Natural killer cell treated with Interleukin-12 subunit alpha and Interleukin-12 subunit beta and Interleukin-15 and Interleukin-18, amount 100 ng/mL, for 72 hours (primary cell): Measurements from ENCODE around the gene TBL1X. TPM values are rescaled to one million over a fixed set of nuclear protein-coding genes. Genes with fewer than 3 reads are reported as not detected.

Source experiments
- ATAC-seq, 2 donors: fragments of 150-1000 bp; cut with Tn5 transposase in 1 of 2; sonication (Bioruptor Pico), chemical (Tn5 transposase) in 1 of 2; 2 replicates each; pipeline ENCODE4 v1.10.0; 2021
- DNase-seq: peaks from one replicate; pipeline ENCODE4 v3.0.0; 2022; ENCODE audit warnings: low spot score
- H3K27ac Mint-ChIP-seq, 2 donors: 1 replicate in 1 of 2; 2 replicates in 1 of 2; pipeline ENCODE4 v1.8.0; 2022; ENCODE audit warnings: mixed read lengths in 2 of 2, mild to moderate bottlenecking in 1 of 2, moderate library complexity in 1 of 2
- H3K27me3 Mint-ChIP-seq, 2 donors: 1 replicate in 1 of 2; 2 replicates in 1 of 2; pipeline ENCODE4 v1.8.0; 2022; ENCODE audit warnings: mixed read lengths in 2 of 2
- H3K36me3 Mint-ChIP-seq: one replicate; pipeline ENCODE4 v1.8.0; 2022; ENCODE audit warnings: mixed read lengths
- H3K4me1 Mint-ChIP-seq, 2 donors: 1 replicate in 1 of 2; 2 replicates in 1 of 2; pipeline ENCODE4 v1.8.0; 2022; ENCODE audit warnings: low read depth in 2 of 2, mixed read lengths in 2 of 2, mild to moderate bottlenecking in 1 of 2
- H3K4me3 Mint-ChIP-seq: one replicate; pipeline ENCODE4 v1.8.0; 2022; ENCODE audit warnings: mixed read lengths
- H3K9me3 Mint-ChIP-seq: 2 replicates; pipeline ENCODE4 v1.8.0; 2022; ENCODE audit warnings: mixed read lengths
- total RNA-seq, 2 donors: library from RNA; stranded (reverse); gene quantifications; one replicate each; pipeline ENCODE4 v1.2.3, GENCODE V29; 2022

The TBL1X gene
- total RNA-seq, 2 donors from 2014 or later: 32.3 to 37.9 TPM

- no peak for DNase-seq
- no peaks in the 10 kb centered on the region for H3K36me3 Mint-ChIP-seq
- peaks cover 16 to 25% of the 10 kb centered on the region in 2 donors for H3K4me1 Mint-ChIP-seq
- no peaks in the 10 kb centered on the region for H3K9me3 Mint-ChIP-seq
- no peak overlapping the region for H3K4me3 Mint-ChIP-seq
- ATAC-seq: peak in 1 of 2 donors; percentile 53
- H3K27me3 Mint-ChIP-seq: no peaks in the 10 kb centered on the region
- H3K27ac Mint-ChIP-seq: no peak overlapping the region
Observed at GRCh38 chrX:9573282-9574106, 108.6 kb downstream of the TBL1X start.

DNA sequence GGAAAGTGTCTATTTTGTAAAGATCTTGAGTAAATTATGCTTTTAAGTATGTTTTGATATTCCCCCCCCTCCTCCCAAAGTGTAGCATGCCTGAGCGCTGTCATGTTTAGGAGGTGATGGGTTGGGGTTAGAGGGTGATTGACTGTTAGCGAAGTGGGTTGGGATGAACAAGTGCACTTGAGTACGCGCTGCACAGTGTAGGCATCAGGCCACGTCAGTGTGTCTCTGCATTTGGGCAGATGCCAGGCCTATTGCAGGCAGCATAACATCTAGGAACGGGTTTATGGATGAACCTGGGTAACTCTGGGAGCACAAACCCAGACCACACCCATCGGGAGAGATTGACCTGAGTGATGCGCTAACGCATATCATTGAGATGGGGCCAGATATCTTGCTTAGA is 111.2 kb downstream of the TBL1X start:
- peaks cover 23 to 35% of the 10 kb centered on the region in 2 donors for H3K4me1 Mint-ChIP-seq

GRCh38 chrX:9577555-9577954 is 112.7 kb downstream of the TBL1X start:
- Mint-ChIP-seq H3K27ac (no peak overlapping the region), H3K4me1 (peaks cover 13 to 35% of the 10 kb centered on the region in 2 donors), H3K36me3 (no peaks in the 10 kb centered on the region), H3K4me3 (no peak overlapping the region), H3K27me3 (no peaks in the 10 kb centered on the region), H3K9me3 (no peaks in the 10 kb centered on the region)
- DNase-seq: no peak
- ATAC-seq: no peak

More for the DNA sequence above, 111.2 kb downstream of the TBL1X start:
- Mint-ChIP-seq H3K4me3 (no peak overlapping the region), H3K27ac (no peak overlapping the region), H3K36me3 (no peaks in the 10 kb centered on the region), H3K27me3 (no peaks in the 10 kb centered on the region), H3K9me3 (no peaks in the 10 kb centered on the region)
- DNase-seq: no peak
- no peak for ATAC-seq

DNA sequence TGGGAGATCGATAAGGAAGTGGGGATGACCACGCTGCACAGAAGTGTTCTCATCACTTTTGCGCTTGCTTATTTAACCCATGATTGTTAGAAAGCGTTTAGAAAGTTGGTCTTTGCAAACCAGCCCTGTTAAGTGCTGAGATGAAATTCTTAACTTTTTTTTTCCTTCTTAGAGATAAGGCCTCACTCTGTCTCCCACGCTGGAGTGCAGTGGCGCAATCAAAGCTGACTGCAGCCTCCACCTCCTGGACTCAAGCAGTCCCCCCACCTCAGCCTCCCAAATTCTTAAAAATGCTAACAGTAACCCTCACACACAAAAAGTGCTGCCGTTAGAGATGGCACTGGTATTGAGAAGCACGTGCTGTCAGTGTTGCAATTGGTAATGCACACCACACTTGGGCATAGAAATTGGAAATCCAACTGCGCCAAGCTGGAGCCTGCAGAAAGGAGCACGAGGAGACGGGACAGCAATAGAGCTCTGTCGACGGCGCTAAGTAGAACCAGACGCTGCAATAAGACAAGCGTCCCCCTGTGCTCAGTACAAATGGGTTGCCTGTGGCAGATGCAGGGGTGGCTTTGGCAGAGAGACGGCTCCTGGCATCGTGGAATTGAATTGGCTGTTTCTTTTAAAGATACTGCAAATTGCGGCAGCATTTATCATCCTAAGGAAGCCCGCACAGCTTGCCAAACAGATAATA is 113.4 kb downstream of the TBL1X start:
- Mint-ChIP-seq H3K27ac (no peak overlapping the region), H3K9me3 (no peaks in the 10 kb centered on the region), H3K4me1 (peaks cover 11 to 35% of the 10 kb centered on the region in 2 donors), H3K4me3 (no peak overlapping the region), H3K27me3 (no peaks in the 10 kb centered on the region), H3K36me3 (no peaks in the 10 kb centered on the region)
- DNase-seq (no peak), ATAC-seq (no peak)

DNA sequence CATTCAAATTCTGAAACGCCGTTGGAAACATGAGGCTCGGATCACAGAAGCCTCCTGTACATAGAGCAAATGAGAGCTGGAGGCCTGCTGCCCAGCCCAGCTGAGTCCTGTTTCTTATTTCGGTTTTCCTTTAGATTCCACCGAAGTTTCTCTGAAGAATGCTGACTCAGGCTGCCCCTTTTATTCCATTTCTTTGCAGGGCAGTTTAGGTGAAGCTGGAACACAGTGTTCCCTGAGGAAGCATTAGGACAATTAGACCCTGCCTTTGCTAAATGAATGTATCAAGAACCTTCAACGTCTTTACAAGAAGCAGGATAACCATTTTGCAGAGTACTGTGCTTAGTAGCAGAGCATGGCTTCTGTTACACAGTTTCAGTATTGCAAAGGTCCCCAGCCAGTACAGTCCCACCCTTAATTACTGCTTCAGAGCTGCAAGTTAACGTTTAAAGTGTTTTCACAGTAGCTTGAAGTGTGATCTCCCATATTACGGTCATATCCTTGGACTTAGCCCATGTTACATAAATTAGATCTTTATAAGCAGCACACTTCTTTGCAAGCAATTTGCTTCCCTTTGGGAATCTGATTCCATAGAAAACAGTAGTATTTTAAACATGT is 117.0 kb downstream of the TBL1X start:
- peaks cover 27 to 33% of the 10 kb centered on the region in 2 donors for H3K4me1 Mint-ChIP-seq

DNA sequence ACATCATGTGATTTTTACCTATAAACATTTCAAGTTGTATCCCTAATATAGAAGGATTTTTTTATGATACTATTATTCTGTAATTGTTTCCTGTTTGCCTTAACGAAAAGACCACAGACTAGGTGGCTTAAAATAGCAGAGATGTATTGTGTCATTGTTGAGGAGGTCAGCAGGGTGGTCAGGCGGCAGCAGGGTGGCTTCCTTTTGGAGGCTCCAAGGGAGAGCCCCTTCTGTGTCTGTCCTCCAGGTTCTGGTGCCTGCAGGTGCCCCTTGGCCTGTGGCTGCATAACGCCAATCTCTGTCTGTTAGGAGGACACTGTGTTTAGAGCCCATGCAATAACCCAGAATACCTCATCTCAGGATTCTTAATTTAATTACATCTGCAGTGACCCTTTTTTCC is 118.1 kb downstream of the TBL1X start:
- Mint-ChIP-seq H3K4me1 (peaks cover 27 to 28% of the 10 kb centered on the region in 2 donors), H3K4me3 (no peak overlapping the region), H3K9me3 (no peaks in the 10 kb centered on the region), H3K27me3 (peaks cover 0 to 2% of the 10 kb centered on the region in 2 donors), H3K27ac (no peak overlapping the region), H3K36me3 (no peaks in the 10 kb centered on the region)
- ATAC-seq (no peak), DNase-seq (no peak)

More for the DNA sequence above, 117.0 kb downstream of the TBL1X start:
- H3K4me3 Mint-ChIP-seq: no peak overlapping the region
- H3K9me3 Mint-ChIP-seq: no peaks in the 10 kb centered on the region
- ATAC-seq: no peak
- no peak for DNase-seq
- peaks cover 0 to 2% of the 10 kb centered on the region in 2 donors for H3K27me3 Mint-ChIP-seq
- H3K27ac Mint-ChIP-seq: no peak overlapping the region
- no peaks in the 10 kb centered on the region for H3K36me3 Mint-ChIP-seq

GRCh38 chrX:9586992-9587392 is 122.1 kb downstream of the TBL1X start:
- H3K9me3 Mint-ChIP-seq: no peaks in the 10 kb centered on the region
- ATAC-seq: no peak
- no peak overlapping the region for H3K4me3 Mint-ChIP-seq
- H3K27ac Mint-ChIP-seq: no peak overlapping the region
- peaks cover 17 to 22% of the 10 kb centered on the region in 2 donors for H3K4me1 Mint-ChIP-seq
- no peaks in the 10 kb centered on the region for H3K36me3 Mint-ChIP-seq
- H3K27me3 Mint-ChIP-seq: peaks cover 0 to 2% of the 10 kb centered on the region in 2 donors
- DNase-seq: no peak

GRCh38 chrX:9587642-9588041 is 122.8 kb downstream of the TBL1X start:
- peaks cover 0 to 2% of the 10 kb centered on the region in 2 donors for H3K27me3 Mint-ChIP-seq
- H3K4me1 Mint-ChIP-seq: peaks cover 19 to 27% of the 10 kb centered on the region in 2 donors
- no peak for DNase-seq
- no peak overlapping the region for H3K27ac Mint-ChIP-seq
- H3K36me3 Mint-ChIP-seq: no peaks in the 10 kb centered on the region
- no peaks in the 10 kb centered on the region for H3K9me3 Mint-ChIP-seq
- H3K4me3 Mint-ChIP-seq: no peak overlapping the region
- ATAC-seq: peak in 1 of 2 donors; percentile 24

GRCh38 chrX:9591496-9591895 is 126.6 kb downstream of the TBL1X start:
- H3K27ac Mint-ChIP-seq: no peak overlapping the region
- peaks cover 10 to 16% of the 10 kb centered on the region in 2 donors for H3K4me1 Mint-ChIP-seq
- DNase-seq: no peak
- ATAC-seq: no peak
- H3K9me3 Mint-ChIP-seq: no peaks in the 10 kb centered on the region
- no peak overlapping the region for H3K4me3 Mint-ChIP-seq
- H3K27me3 Mint-ChIP-seq: no peaks in the 10 kb centered on the region
- H3K36me3 Mint-ChIP-seq: no peaks in the 10 kb centered on the region

GRCh38 chrX:9593756-9594155 is 128.9 kb downstream of the TBL1X start:
- H3K36me3 Mint-ChIP-seq: no peaks in the 10 kb centered on the region
- ATAC-seq: no peak
- no peaks in the 10 kb centered on the region for H3K27me3 Mint-ChIP-seq
- H3K4me3 Mint-ChIP-seq: no peak overlapping the region
- no peak overlapping the region for H3K27ac Mint-ChIP-seq
- no peaks in the 10 kb centered on the region for H3K9me3 Mint-ChIP-seq
- no peak for DNase-seq
- H3K4me1 Mint-ChIP-seq: peaks cover 10 to 16% of the 10 kb centered on the region in 2 donors

DNA sequence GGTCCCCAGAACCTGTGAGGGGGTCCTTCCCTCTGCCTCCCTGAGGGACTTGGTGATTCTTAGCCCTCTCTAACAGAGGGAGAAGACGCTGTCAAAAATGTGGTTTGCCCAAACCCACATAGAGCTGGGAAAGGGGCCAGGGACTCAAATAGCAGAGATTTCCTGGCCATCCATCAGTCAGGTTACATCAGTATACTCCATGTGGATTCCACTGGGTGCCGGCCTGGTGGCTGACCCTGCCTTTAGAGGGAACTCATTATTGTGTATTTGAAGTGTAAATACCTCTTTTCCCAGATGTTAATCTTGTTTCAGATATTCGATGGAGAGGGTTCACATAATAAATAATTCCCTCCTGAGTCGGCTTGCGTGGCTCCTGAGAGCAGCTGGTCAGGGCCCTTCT is 130.3 kb downstream of the TBL1X start:
- Mint-ChIP-seq H3K27me3 (no peaks in the 10 kb centered on the region), H3K27ac (no peak overlapping the region), H3K9me3 (no peaks in the 10 kb centered on the region), H3K4me1 (peaks cover 10 to 13% of the 10 kb centered on the region in 2 donors), H3K4me3 (no peak overlapping the region), H3K36me3 (no peaks in the 10 kb centered on the region)
- DNase-seq (no peak), ATAC-seq (no peak)

GRCh38 chrX:9596837-9597236 is 132.0 kb downstream of the TBL1X start:
- Mint-ChIP-seq H3K4me1 (peaks cover 9 to 19% of the 10 kb centered on the region in 2 donors), H3K9me3 (no peaks in the 10 kb centered on the region), H3K27me3 (no peaks in the 10 kb centered on the region), H3K27ac (no peak overlapping the region), H3K36me3 (no peaks in the 10 kb centered on the region), H3K4me3 (no peak overlapping the region)
- no peak for DNase-seq
- no peak for ATAC-seq

DNA sequence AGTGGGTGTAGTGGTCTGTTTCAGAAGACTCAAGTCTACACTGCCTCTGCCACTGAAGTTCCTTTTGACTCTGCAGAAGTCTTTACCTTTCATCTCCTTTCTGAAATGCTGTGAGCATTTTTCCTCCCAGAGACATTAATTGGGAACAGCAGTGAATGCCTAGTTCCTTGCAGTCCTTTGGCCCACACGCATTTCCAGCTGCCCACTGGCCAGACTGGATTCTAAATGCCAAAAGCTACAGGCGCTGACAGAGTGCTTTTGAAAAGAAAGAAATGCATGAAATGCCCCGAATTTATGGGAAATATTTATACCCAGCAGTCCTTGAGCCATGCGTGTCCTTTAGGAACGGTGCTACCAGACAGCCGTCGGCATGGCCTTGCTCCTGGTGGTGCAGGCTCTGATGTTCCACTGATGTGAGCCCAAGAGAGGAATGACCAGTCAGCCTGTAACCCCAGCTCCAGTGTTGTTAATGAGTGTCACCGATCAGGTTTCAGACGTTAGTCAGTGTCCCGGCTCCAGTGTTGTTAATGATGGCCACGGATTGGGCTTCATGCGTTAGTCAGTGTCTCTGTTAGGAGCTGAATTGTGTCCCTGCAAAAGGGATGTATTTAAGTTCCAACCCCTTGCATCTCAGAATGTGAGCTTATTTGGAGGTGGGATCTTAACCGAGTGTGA is 132.6 kb downstream of the TBL1X start:
- no peaks in the 10 kb centered on the region for H3K27me3 Mint-ChIP-seq
- DNase-seq (no peak), ATAC-seq (no peak)
- no peak overlapping the region for H3K27ac Mint-ChIP-seq
- no peaks in the 10 kb centered on the region for H3K9me3 Mint-ChIP-seq
- no peak overlapping the region for H3K4me3 Mint-ChIP-seq
- H3K4me1 Mint-ChIP-seq: peaks cover 3 to 15% of the 10 kb centered on the region in 2 donors
- no peaks in the 10 kb centered on the region for H3K36me3 Mint-ChIP-seq
